OCI-M2 (cell line): ENCODE data around the gene CUL4B.
"Not testable (repeated sequence)": the region's sequence is repeated elsewhere in the genome, so short reads cannot be mapped to it uniquely, and the experiment has no call there.

Source experiments
- DNase-seq: peaks from one replicate; lab custom pipeline; 2025; ENCODE audit not compliant: unreplicated experiment; lab: John Stamatoyannopoulos, UW

The CUL4B gene

DNA sequence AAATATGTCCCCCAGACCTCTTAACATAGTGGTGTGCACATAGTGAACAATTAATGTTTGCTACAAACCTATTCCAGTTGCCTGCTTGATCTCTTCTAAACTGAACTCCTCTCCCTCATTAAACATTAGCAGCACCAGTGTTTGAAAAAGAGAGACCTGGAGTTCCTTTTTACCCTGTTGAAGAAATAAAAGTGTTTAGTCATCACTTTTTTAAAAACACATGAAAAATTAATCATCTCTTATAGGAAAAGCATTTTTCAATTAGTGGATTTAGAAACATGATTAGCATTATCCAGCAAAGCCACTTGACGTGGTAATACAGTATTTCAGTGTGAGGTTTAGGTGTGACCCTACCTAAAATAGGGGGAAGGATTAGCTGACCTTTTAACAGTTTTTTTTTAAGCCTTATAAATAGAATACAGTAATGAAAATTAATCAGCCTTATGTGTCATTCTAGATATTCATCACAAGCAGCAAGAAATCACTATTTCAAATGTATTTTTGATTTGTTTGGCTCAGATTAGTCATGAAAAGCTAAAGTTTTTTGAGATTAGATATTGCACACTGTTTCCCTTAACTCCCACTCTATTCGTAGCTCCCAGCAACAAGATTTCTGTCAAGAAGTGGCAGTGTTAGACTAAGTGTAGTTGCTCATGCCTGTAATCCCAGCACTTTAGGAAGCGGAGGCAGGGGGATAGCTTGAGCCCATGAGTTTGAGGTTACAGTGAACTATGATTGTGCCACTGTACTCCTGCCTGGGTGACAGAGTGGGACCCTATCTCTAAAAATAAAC is 26.2 kb downstream of the CUL4B start:
- no peak for DNase-seq

DNA sequence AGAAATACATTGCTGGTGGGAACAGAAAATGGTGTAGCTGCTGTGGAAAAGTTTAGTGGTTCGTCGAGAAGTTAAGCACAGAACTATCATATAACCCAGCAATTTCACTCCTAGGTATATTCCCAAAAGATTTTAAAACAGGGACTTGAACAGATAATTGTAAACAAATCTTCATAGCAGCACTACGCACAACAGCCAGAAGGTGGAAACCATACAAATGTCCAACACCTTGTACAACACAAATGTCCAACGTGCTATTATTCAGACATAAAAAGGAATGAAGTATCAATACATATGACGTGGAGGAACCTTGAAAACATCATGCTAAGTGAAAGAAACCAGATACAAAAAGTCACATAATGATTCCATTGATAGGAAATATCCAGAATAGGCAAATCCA is 37.9 kb downstream of the CUL4B start:
- no peak for DNase-seq

DNA sequence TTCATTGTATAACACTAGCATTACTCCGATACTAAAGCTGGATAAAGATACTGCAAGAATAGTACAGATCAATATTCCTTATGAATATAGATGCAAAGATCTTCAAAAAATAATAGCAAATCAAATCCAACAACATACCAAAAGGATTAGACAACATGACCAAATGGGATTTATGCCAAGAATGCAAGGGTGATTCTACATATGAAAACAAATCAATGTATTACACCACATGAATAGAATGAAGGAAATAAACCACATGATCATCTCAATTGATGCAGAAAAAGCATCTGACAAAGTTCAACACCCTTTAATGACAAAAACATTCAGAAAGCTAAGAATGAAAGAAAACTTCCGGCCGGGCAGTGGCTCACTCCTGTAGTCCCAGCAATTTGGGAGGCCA is 42.8 kb downstream of the CUL4B start:
- DNase-seq, result no peak

DNA sequence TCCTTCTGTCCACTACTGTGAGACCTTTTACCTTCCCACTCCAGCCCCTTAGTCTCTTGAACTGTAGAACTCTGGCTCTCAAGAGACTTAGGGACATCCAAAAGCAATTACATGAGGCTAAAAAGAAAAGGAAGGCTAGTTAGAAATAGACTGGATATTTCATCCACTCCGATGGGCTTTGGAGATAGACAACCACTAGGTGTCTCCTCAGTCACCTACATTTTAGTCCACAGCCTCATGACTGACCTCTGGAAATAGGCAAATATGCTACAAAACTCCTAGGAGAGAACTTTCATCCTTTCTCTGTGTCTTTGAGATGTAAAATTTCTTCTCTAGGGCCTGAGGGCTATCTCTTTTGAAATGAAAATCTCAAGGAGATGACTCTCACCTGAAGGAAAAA is 46.5 kb downstream of the CUL4B start:
- no peak for DNase-seq

DNA sequence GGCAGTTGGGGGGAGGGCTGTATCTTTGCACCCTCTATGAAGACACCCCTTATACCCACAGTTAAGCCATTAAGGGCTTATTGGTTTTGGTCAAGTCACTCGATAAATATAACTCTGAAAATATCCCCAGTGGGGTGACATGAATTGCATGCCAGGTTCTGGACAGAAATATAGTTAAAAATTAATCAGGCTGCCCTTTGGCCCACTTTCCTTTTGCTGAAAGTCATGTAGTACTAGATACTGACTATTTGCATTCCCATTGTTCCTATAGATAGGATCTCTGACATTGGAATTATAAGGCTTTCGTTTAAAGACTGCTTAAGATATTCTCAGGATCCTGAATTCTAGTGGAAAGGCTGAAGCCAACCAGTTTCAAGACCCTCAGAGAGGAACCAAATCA is 48.1 kb downstream of the CUL4B start:
- DNase-seq, result no peak

DNA sequence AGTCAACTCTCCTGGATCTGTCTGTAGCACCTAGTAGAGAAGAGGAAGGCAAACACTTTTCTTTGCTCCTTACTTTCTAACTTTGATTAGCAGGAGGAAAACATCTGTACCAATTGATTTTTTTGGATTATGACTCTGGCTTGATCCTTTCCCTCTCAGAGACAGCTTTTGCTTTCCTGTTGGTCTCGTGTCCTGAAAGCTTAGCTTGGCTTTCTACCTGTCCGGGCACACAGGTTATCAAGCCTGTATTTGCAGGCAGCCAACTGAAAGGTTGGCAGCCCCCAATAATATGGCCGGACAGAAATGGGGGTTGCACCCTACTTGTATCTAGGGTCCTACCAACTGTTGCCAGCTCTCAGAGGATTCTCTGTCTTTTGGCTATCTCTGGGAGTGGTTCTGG is 48.5 kb downstream of the CUL4B start:
- no peak for DNase-seq

DNA sequence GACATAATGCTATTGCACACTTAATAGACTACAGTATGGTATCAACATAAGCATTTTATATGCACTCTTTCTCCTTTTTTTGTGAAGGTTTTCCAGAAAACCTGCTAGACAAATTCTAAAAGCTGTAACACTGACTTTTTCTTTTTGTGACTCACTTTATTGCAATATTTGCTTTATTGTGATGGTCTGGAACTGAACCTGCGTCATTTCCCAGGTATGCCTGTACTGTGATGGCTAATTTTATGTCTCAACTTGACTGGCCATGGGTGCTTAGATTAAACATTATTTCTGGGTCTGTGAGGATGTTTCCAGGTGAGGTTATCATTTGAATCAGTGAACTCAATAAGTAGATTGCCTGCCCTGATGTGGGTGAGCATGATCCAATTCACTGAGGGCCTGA is 56.2 kb downstream of the CUL4B start:
- DNase-seq, result no peak

DNA sequence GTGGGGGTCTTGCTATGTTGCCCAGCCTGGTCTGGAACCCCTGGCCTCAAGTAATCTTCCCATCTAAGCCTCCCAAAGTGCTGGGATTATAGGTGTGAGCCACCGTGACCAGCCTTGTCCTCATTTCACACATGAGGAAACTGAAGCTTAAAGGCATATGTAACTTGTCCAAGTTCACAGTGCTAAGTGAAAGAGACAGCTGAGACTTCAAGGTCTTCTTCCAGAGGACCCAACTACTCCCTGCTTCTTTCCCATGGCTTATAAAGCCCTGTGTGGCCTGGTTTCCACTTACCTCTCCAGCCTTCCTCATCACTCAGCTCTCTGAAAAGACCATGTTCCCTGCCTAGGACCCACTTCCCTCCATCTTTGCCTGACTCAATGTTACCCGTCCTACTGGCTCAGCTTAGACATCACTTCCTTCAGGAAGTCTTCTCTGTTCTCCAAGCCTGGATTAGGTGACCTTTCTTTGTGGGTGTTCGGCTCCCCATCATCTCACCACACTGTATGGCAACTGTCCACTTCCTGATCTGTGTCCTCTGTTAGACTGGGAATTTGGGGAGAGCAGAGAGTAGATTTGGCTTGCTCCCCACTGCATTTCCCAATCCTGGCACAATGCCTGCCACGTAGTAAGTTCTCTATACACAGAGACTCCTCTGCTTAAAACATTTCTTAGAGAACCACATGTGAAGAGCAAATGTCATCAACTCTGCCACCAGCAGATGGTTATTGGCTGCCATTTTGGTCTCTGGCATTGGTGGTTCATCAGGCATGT is 61.3 kb downstream of the CUL4B start:
- DNase-seq, result no peak

DNA sequence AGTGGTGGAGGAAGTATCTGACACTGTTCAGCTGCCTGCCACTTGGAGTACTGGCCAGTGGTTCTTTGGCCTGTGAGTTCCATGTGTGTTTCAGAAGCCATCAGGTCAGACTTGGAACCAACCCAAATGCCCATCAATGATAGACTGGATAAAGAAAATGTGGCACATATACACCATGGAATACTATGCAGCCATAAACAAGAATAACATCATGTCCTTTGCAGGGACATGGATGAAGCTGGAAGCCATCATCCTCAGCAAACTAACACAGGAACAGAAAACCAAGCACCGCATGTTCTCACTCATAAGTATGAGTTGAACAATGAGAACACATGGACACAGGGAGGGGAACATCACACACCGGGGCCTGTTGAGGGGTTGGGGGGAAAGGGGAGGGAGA is 70.6 kb downstream of the CUL4B start:
- not testable (repeated sequence) for DNase-seq

DNA sequence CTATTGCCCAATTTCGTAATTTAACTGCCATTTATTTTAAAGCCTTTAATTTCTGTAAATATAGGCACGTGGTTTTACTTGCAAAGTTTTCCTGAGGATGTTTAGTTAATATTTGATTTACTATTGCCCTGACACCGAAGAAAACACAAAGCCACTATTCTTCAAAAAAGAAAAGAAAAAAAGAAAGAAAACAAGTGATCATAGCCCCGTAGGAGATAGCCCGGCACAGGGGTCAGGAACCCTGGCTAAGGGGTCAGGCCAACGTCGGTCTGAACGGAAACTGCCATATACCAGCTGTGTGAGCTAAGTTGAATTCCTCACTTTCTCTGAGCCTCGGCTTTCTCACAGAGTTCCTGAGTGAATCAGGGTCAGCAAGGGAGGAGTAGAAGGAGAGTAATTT is 74.0 kb downstream of the CUL4B start:
- DNase-seq, result no peak

DNA sequence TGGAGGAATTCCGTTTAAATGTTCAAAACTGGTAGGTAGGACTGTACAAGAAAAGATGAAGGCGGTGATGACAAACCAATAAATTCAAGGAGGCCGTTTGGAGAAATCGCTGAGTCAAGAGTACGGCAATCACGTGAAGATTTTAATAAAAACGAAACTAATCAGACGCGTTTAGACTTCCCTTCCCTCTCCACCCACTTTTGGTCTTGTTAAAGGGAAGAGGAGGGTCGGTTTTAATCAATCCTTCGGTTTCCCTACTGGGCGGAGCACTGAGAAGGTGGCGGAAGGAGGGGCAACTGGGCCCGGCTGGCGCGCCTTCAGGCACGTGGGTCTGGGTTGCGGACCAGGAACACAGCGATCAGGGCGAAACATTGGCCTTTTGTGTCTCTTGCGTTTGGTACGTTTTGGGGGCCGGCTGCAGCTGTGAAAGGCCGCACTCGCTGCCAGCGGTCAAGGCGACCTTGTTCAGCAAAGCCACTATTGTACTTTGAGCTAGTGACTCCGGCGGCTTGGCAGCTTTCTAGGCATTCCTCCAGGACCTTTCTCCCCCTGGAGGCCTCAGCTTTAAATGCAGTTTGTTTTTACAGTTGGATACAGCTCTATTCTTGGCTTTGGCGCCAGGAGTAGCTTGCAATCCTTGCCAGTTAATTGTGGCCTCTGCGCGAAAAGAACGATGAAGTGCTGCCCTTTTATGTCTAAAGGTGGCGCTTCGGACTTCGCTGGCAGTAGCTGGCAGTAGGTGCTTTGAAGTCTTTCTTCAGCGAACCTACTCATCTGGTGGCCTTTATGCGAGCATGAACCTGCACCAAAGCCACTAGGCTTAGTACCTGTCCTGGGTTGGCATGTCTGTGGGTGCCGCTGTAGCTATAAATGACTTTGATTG is 74.9 kb downstream of the CUL4B start:
- DNase-seq, result peak; percentile 9

DNA sequence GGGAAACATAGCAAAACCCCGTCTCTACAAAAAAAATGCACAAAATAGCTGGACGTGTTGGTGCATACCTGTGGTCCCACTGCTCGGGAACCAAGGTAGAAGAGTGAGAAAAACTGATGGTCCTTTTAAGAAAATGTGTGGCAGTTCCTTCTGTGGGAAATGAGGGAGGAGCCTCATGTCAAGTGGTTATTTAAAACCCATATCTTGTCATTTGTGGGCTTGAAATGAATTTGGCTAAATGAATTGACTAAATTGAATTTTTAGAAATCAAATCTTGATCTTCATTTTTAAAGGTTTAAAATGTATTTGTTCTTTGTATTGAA is 75.5 kb downstream of the CUL4B start:
- no peak for DNase-seq

DNA sequence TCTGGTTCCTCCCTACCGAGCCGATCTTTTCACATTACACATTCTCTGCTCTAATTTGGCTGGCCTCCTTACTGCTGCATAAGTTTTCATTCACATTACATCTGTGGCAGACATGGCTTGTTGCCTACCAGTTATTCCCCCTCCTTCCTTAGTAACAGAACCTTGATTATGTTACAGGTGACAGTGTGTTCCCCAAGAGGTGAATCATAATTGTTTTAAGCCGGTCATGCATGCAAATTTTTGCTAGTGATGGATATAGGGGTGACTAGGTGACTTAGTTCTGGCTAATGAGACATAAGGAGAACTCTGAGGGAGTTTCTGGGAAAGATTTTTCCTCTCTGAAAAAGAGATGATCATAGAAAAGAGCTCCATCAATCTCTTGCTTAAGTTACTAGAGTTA is 83.3 kb downstream of the CUL4B start:
- DNase-seq, result no peak

DNA sequence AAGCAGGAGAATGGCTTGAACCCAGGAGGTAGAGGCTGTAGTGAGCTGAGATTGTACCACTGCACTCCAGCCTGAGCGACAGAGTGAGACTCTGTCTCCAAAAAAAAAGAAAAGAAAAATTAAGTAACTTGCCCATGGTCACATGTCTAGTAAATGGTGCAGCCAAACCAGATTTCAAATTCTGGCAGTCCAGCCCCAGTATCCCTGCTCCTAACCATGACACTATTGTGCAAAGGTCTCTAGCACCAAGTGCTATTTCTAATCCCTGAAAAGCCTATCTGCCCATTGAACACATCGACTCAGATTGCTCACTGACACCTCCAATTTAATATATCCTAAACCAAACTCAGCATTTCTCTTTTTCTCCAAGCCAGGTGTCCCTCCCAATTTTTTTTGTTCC is 84.0 kb downstream of the CUL4B start:
- DNase-seq, result no peak

DNA sequence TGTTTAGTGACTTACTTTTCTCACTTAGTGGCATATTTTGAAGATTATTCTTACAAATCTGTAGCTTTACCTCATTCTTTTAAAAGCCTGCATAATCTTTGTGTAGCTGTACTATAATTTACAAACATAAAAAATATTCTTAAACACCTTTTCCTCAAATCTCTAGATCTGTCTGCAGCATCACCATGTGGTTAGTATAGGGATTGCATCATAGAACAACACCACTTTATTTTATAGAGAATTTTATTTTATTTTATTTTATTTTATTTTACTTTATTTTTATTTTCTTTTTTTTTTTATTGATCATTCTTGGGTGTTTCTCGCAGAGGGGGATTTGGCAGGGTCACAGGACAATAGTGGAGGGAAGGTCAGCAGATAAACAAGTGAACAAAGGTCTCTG is 85.3 kb downstream of the CUL4B start:
- DNase-seq, result not testable (repeated sequence)
